ENCODE data around the gene MOCS3.
A peak's percentile ranks its signal among the peaks of the same experiment; 100 is the strongest.

MOCS3 gene

GRCh38 chr20:50958615-50959542 is at the start of gene MOCS3:
Gene MOCS3, plus strand, starts transcription at chr20:50958818. Its CDS starts 25 bp downstream, at chr20:50958843.
- TF ChIP-seq CTCF (IDR thresholded peaks at IDR 0.05; ENCODE audit: borderline replicate concordance, control extremely low read depth, extremely low read depth, insufficient read depth, missing control alignments): no peak
- peak; percentile 90 for DNase-seq (ENCODE audit: low spot score)
- in situ Hi-C loops (cut with MboI; ENCODE audit: low sequenced_read_pairs, unreplicated experiment): no loop called here

- in situ Hi-C loops (cut with MboI; ENCODE audit: low sequenced_read_pairs, unreplicated experiment): no loop called here
- no peak for TF ChIP-seq CTCF (IDR thresholded peaks at IDR 0.05; ENCODE audit: borderline replicate concordance, control extremely low read depth, extremely low read depth, insufficient read depth, missing control alignments)
- DNase-seq (ENCODE audit: low spot score): no peak
Observed at GRCh38 chr20:50909413-50909812, 49.2 kb upstream of the MOCS3 start.

GRCh38 chr20:50911030-50911429 is 47.6 kb upstream of the MOCS3 start:
- no peak for DNase-seq (ENCODE audit: low spot score)
- no peak for TF ChIP-seq CTCF (IDR thresholded peaks at IDR 0.05; ENCODE audit: borderline replicate concordance, control extremely low read depth, extremely low read depth, insufficient read depth, missing control alignments)
- in situ Hi-C loops (cut with MboI; ENCODE audit: low sequenced_read_pairs, unreplicated experiment): no loop called here

GRCh38 chr20:50911716-50912115 is 46.9 kb upstream of the MOCS3 start:
- in situ Hi-C loops (cut with MboI; ENCODE audit: low sequenced_read_pairs, unreplicated experiment): no loop called here
- peak; percentile 33 for DNase-seq (ENCODE audit: low spot score)
- TF ChIP-seq CTCF (IDR thresholded peaks at IDR 0.05; ENCODE audit: borderline replicate concordance, control extremely low read depth, extremely low read depth, insufficient read depth, missing control alignments): no peak

- DNase-seq (ENCODE audit: low spot score): no peak
- TF ChIP-seq CTCF (IDR thresholded peaks at IDR 0.05; ENCODE audit: borderline replicate concordance, control extremely low read depth, extremely low read depth, insufficient read depth, missing control alignments): no peak
- in situ Hi-C loops (cut with MboI; ENCODE audit: low sequenced_read_pairs, unreplicated experiment): no loop called here
Observed at GRCh38 chr20:50913690-50914375, 44.8 kb upstream of the MOCS3 start.

GRCh38 chr20:50915424-50915823 is 43.2 kb upstream of the MOCS3 start:
- in situ Hi-C loops (cut with MboI; ENCODE audit: low sequenced_read_pairs, unreplicated experiment): no loop called here

More at GRCh38 chr20:50915424-50915823, 43.2 kb upstream of the MOCS3 start:
- DNase-seq (ENCODE audit: low spot score): no peak
- no peak for TF ChIP-seq CTCF (IDR thresholded peaks at IDR 0.05; ENCODE audit: borderline replicate concordance, control extremely low read depth, extremely low read depth, insufficient read depth, missing control alignments)
